ENCODE data around the gene LELP1. TPM values are rescaled to one million over a fixed set of nuclear protein-coding genes. Genes with fewer than 3 reads are reported as not detected.

Gene LELP1
- total RNA-seq, 1 donor from 2014 or later: not detected

- Mint-ChIP-seq H3K36me3 (ENCODE audit: low read depth) (no peaks in the 10 kb centered on the region), H3K4me1 (no peaks in the 10 kb centered on the region), H3K27ac (ENCODE audit: unreplicated experiment) (no peak overlapping the region), H3K9me3 (peaks cover 2% of the 10 kb centered on the region), H3K4me3 (no peak overlapping the region), H3K27me3 (ENCODE audit: low read depth) (peaks cover 54% of the 10 kb centered on the region)
- TF ChIP-seq CTCF (conservative IDR thresholded peaks at IDR 0.05): peak; percentile 35
- DNase-seq (ENCODE audit: low read depth, low spot score): no peak
These were observed 35.3 kb downstream of the LELP1 start for GRCh38 chr1:153238527-153238926.

GRCh38 chr1:153242160-153242559, 38.9 kb downstream of the LELP1 start:
- no peak for DNase-seq (ENCODE audit: low read depth, low spot score)
- peaks cover 7% of the 10 kb centered on the region for H3K9me3 Mint-ChIP-seq
- no peak overlapping the region for H3K4me3 Mint-ChIP-seq
- H3K36me3 Mint-ChIP-seq (ENCODE audit: low read depth): no peaks in the 10 kb centered on the region
- no peak for TF ChIP-seq CTCF (conservative IDR thresholded peaks at IDR 0.05)
- H3K4me1 Mint-ChIP-seq: no peaks in the 10 kb centered on the region
- H3K27ac Mint-ChIP-seq (ENCODE audit: unreplicated experiment): no peak overlapping the region
- H3K27me3 Mint-ChIP-seq (ENCODE audit: low read depth): peaks cover 34% of the 10 kb centered on the region

- Mint-ChIP-seq H3K27ac (ENCODE audit: unreplicated experiment) (no peak overlapping the region), H3K4me1 (no peaks in the 10 kb centered on the region), H3K9me3 (peaks cover 7% of the 10 kb centered on the region), H3K4me3 (no peak overlapping the region), H3K36me3 (ENCODE audit: low read depth) (no peaks in the 10 kb centered on the region), H3K27me3 (ENCODE audit: low read depth) (peaks cover 35% of the 10 kb centered on the region)
- no peak for DNase-seq (ENCODE audit: low read depth, low spot score)
- TF ChIP-seq CTCF (conservative IDR thresholded peaks at IDR 0.05): no peak
These were observed 42.2 kb downstream of the LELP1 start for GRCh38 chr1:153245466-153245865.

- peaks cover 7% of the 10 kb centered on the region for H3K9me3 Mint-ChIP-seq
- no peak for TF ChIP-seq CTCF (conservative IDR thresholded peaks at IDR 0.05)
- H3K4me3 Mint-ChIP-seq: no peak overlapping the region
- no peak for DNase-seq (ENCODE audit: low read depth, low spot score)
- H3K4me1 Mint-ChIP-seq: no peaks in the 10 kb centered on the region
- no peak overlapping the region for H3K27ac Mint-ChIP-seq (ENCODE audit: unreplicated experiment)
- H3K27me3 Mint-ChIP-seq (ENCODE audit: low read depth): peaks cover 34% of the 10 kb centered on the region
- H3K36me3 Mint-ChIP-seq (ENCODE audit: low read depth): no peaks in the 10 kb centered on the region
These were observed 42.8 kb downstream of the LELP1 start for GRCh38 chr1:153246018-153246417.

GRCh38 chr1:153246825-153247224, 43.6 kb downstream of the LELP1 start:
- H3K27ac Mint-ChIP-seq (ENCODE audit: unreplicated experiment): no peak overlapping the region
- no peak for DNase-seq (ENCODE audit: low read depth, low spot score)
- peaks cover 41% of the 10 kb centered on the region for H3K27me3 Mint-ChIP-seq (ENCODE audit: low read depth)
- no peak overlapping the region for H3K4me3 Mint-ChIP-seq
- TF ChIP-seq CTCF (conservative IDR thresholded peaks at IDR 0.05): no peak
- no peaks in the 10 kb centered on the region for H3K4me1 Mint-ChIP-seq
- H3K9me3 Mint-ChIP-seq: peaks cover 7% of the 10 kb centered on the region
- no peaks in the 10 kb centered on the region for H3K36me3 Mint-ChIP-seq (ENCODE audit: low read depth)

Measured in neural crest cell (in vitro differentiated cells).